ENCODE data around the gene CREB3L1.

GRCh38 chr11:46286789-46287188 lies 9.3 kb downstream of the CREB3L1 start:
- no peak for TF ChIP-seq POLR2A (IDR thresholded peaks at IDR 0.05)
- TF ChIP-seq CTCF (IDR thresholded peaks at IDR 0.05 in 4 of 5, conservative IDR thresholded peaks at IDR 0.05 in 1 of 5) = no peak

All from gastrocnemius medialis (tissue), 4 donors.